A549 (cell line): ENCODE data around the gene NTM. TPM values are rescaled to one million over a fixed set of nuclear protein-coding genes. Genes with fewer than 3 reads are reported as not detected.

Experiments used
- ATAC-seq, 2 experiments: fragments of 200-7000 bp in 1 of 2; fragments of >200 bp in 1 of 2; cut with Nextera tagmentation in 1 of 2; cut with Tn5 transposase in 1 of 2; 3 replicates each; pipeline versions ENCODE4 v1.8.0 to v1.9.1; 2018 to 2020; ENCODE audit warnings: mild to moderate bottlenecking in 1 of 2, moderate library complexity in 1 of 2
- CTCF ChIA-PET: fragments of 300-600 bp; sonication (Branson Sonifier 250); formaldehyde crosslinking; extraction: SDS; loops from one replicate; lab custom pipeline; 2021; ENCODE audit warnings: antibody characterized with exemption, inconsistent platforms; lab: Yijun Ruan, JAX
- POLR2A ChIA-PET: fragments of 350-600 bp; formaldehyde crosslinking; extraction: SDS; loops from one replicate; lab custom pipeline; 2021; ENCODE audit warnings: antibody characterized with exemption, inconsistent platforms; lab: Yijun Ruan, JAX
- DNase-seq, 2 experiments: peaks; one replicate each; pipeline versions ENCODE4 v3.0.0 to v3.0.0-alpha.2; 2011 to 2016; ENCODE audit warnings: low read depth in 1 of 2, low spot score in 1 of 2
- FAIRE-seq: peaks from 2 replicates; lab custom pipeline; 2011; peaks lifted over from hg19 to GRCh38; lab: Jason Lieb, UNC
- H3K27ac ChIP-seq, 2 experiments: fragments of >200 bp; sonication (Bioruptor Twin); formaldehyde crosslinking; 3 replicates each; pipeline ENCODE4 v1.5.1; 2016 to 2017
- H3K4me1 ChIP-seq: fragments of >200 bp; sonication (Bioruptor Twin); formaldehyde crosslinking; 3 replicates; pipeline ENCODE4 v1.6.1; 2016
- H3K4me2 ChIP-seq: fragments of >200 bp; sonication (Bioruptor Twin); formaldehyde crosslinking; 3 replicates; pipeline ENCODE4 v1.6.1; 2016
- H3K4me3 ChIP-seq: fragments of >200 bp; sonication (Bioruptor Twin); formaldehyde crosslinking; 3 replicates; pipeline ENCODE4 v1.5.1; 2016
- H3K9me3 ChIP-seq: fragments of >200 bp; sonication (Bioruptor Twin); formaldehyde crosslinking; 3 replicates; pipeline ENCODE4 v1.6.1; 2016
- BHLHE40 ChIP-seq: IDR thresholded peaks from 2 replicates; pipeline ENCODE4 v1.6.1; 2012; ENCODE audit warnings: low read depth, low read length, inconsistent platforms
- CEBPB ChIP-seq, 2 experiments: fragments of >200 bp in 1 of 2; sonication (Bioruptor Twin) in 1 of 2; formaldehyde crosslinking in 1 of 2; IDR thresholded peaks; 2 replicates each; pipeline ENCODE4 v1.6.1; 2012 to 2016
- EHF ChIP-seq: fragments of 250-450 bp; sonication (Bioruptor Pico); IDR thresholded peaks from 2 replicates; pipeline ENCODE4 v1.5.0; 2020; ENCODE audit warnings: mild to moderate bottlenecking
- EHMT2 ChIP-seq: fragments of 200-600 bp; sonication (generic); IDR thresholded peaks from 2 replicates; pipeline ENCODE4 v1.6.1; 2016; ENCODE audit warnings: antibody characterized with exemption, low read depth, mild to moderate bottlenecking, moderate library complexity
- FOSB ChIP-seq: fragments of 250-450 bp; sonication (Bioruptor Pico); IDR thresholded peaks from 2 replicates; pipeline ENCODE4 v1.5.0; 2020; ENCODE audit warnings: mild to moderate bottlenecking, moderate library complexity
- GATA3 ChIP-seq: IDR thresholded peaks from 2 replicates; pipeline ENCODE4 v1.6.1; 2012; ENCODE audit warnings: borderline replicate concordance
- HEYL ChIP-seq: fragments of 250-450 bp; sonication (Bioruptor Pico); IDR thresholded peaks from 2 replicates; pipeline ENCODE4 v1.8.0; 2021; ENCODE audit warnings: mild to moderate bottlenecking, moderate library complexity
- HMGXB4 ChIP-seq: fragments of 250-450 bp; sonication (Bioruptor Pico); IDR thresholded peaks from 2 replicates; pipeline ENCODE4 v1.5.0; 2021; ENCODE audit warnings: mild to moderate bottlenecking, moderate library complexity, borderline replicate concordance
- HOXB13 ChIP-seq: fragments of 250-450 bp; sonication (Bioruptor Pico); IDR thresholded peaks from 2 replicates; pipeline ENCODE4 v1.5.0; 2020; ENCODE audit warnings: low read depth, mild to moderate bottlenecking, moderate library complexity
- JUNB ChIP-seq: fragments of >200 bp; sonication (Bioruptor Twin); formaldehyde crosslinking; IDR thresholded peaks from 2 replicates; pipeline ENCODE4 v1.6.1; 2016
- KDM1A ChIP-seq: fragments of 200-600 bp; sonication (generic); IDR thresholded peaks from 2 replicates; pipeline ENCODE4 v1.6.1; 2016; ENCODE audit warnings: low read depth, mild to moderate bottlenecking
- MAFK ChIP-seq: fragments of 450-650 bp; IDR thresholded peaks from 2 replicates; pipeline ENCODE4 v1.6.1; 2014; ENCODE audit not compliant: partially characterized antibody
- MAX ChIP-seq: IDR thresholded peaks from 2 replicates; pipeline ENCODE4 v1.6.1; 2012
- MYC ChIP-seq: IDR thresholded peaks from 2 replicates; pipeline ENCODE4 v1.6.1; 2012; ENCODE audit warnings: mild to moderate bottlenecking, inconsistent platforms, low read length, improper control_type of control experiment, borderline replicate concordance
- NFE2L2 ChIP-seq: fragments of 150-350 bp; conservative IDR thresholded peaks from 2 replicates; pipeline ENCODE4 v1.6.1; 2014; ENCODE audit warnings: low read length
- NPAS2 ChIP-seq: fragments of 250-450 bp; sonication (Bioruptor Pico); IDR thresholded peaks from 2 replicates; pipeline ENCODE4 v1.8.0; 2022; ENCODE audit warnings: mild to moderate bottlenecking, moderate library complexity, borderline replicate concordance
- PBX3 ChIP-seq: IDR thresholded peaks from 2 replicates; pipeline ENCODE4 v1.6.1; 2012
- PHF8 ChIP-seq: fragments of 200-600 bp; sonication (generic); IDR thresholded peaks from 2 replicates; pipeline ENCODE4 v1.6.1; 2016; ENCODE audit warnings: low read depth, mild to moderate bottlenecking, antibody characterized with exemption, moderate library complexity, borderline replicate concordance
- POLR2A ChIP-seq: IDR thresholded peaks from 2 replicates; pipeline ENCODE4 v1.6.1; 2012; ENCODE audit warnings: mild to moderate bottlenecking, low read length
- REST ChIP-seq: fragments of 200-600 bp; sonication (generic); IDR thresholded peaks from 2 replicates; pipeline ENCODE4 v1.6.1; 2016; ENCODE audit warnings: antibody characterized with exemption, mild to moderate bottlenecking, moderate library complexity
- RFX5 ChIP-seq: fragments of 450-650 bp; IDR thresholded peaks from 2 replicates; pipeline ENCODE4 v1.7.1; 2014; ENCODE audit warnings: antibody characterized with exemption, mild to moderate bottlenecking, moderate library complexity
- RNF2 ChIP-seq: fragments of 200-600 bp; sonication (generic); IDR thresholded peaks from 2 replicates; pipeline ENCODE4 v1.6.1; 2016; ENCODE audit warnings: low read depth, mild to moderate bottlenecking, antibody characterized with exemption, moderate library complexity, borderline replicate concordance
- SMC3 ChIP-seq: fragments of >200 bp; sonication (Bioruptor Twin); formaldehyde crosslinking; IDR thresholded peaks from 3 replicates; pipeline ENCODE4 v1.6.1; 2018; ENCODE audit warnings: inconsistent platforms
- ZNF302 ChIP-seq: fragments of 250-450 bp; sonication (Bioruptor Pico); IDR thresholded peaks from 2 replicates; pipeline ENCODE4 v1.9.0; 2021; ENCODE audit warnings: inconsistent platforms, mild to moderate bottlenecking, moderate library complexity
- WGBS: methylation state at CpG from one replicate; pipeline ENCODE4 v1.1.6; 2017; ENCODE audit errors: missing lambda C conversion rate; 5-methylcytosine and 5-hydroxymethylcytosine counted together
- polyA plus RNA-seq, 4 experiments: library from polyadenylated mRNA; depleted of rRNA in 3 of 4; stranded (reverse); fragments of >200 nt; fragmentation: RNase III in 1 of 4; extraction: RNeasy Plus Mini Kit Qiagen cat#74134 plus additional on column Dnase treatment in 1 of 4; gene quantifications; 2 replicates in 3 of 4; 3 replicates in 1 of 4; pipeline ENCODE4 v1.2.3, GENCODE V29; 2011 to 2017
- TF ChIP-seq, protein P1 (sequence below): fragments of >200 bp; sonication (Bioruptor Twin); formaldehyde crosslinking; IDR thresholded peaks from 3 replicates; pipeline ENCODE4 v1.5.1; 2016

NTM gene
- polyA plus RNA-seq, 2 of the 4 experiments (the other 2 are of a cell fraction) = not detected

- TF ChIP-seq, protein P1, sequence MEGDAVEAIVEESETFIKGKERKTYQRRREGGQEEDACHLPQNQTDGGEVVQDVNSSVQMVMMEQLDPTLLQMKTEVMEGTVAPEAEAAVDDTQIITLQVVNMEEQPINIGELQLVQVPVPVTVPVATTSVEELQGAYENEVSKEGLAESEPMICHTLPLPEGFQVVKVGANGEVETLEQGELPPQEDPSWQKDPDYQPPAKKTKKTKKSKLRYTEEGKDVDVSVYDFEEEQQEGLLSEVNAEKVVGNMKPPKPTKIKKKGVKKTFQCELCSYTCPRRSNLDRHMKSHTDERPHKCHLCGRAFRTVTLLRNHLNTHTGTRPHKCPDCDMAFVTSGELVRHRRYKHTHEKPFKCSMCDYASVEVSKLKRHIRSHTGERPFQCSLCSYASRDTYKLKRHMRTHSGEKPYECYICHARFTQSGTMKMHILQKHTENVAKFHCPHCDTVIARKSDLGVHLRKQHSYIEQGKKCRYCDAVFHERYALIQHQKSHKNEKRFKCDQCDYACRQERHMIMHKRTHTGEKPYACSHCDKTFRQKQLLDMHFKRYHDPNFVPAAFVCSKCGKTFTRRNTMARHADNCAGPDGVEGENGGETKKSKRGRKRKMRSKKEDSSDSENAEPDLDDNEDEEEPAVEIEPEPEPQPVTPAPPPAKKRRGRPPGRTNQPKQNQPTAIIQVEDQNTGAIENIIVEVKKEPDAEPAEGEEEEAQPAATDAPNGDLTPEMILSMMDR = no peak
These were observed 884.5 kb downstream of the NTM start (continued) for GRCh38 chr11:132254906-132255305.

DNA sequence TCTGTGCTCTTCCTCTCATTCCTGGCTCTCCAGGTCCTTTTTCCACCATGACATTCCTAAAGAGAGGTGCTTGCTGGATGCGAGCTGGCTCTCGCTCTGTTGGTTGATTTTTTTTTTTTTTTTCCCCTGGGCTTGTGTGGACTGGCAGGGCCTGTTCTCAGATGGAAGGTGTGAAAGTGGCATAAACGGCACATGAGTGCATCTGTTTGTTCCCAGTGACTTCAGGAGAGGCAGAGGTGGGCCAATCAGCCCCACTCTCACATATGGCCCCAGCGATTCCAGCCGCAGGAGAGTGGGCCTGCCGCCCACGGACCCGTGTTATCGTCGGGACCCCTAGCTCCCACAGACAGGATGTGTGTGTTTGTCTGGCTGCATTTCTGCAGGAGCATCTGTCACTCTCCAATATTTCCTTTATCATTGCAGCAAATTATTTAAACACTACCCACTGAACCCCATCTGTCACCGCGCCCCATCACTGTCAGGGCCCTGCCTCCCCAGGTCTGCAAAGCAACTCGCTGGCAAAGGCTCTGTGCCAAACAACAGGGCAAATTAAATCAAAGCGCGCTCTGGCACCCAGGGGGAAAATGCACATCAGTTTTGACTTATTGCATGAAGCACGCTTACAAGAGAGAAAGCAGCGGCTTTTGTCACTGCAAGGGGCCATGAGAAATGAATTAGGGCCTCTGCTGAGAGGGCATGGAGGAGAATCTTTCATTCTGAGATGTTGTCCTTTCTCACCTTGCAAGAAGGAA lies 886.3 kb downstream of the NTM start:
- no peak for TF ChIP-seq MYC
- TF ChIP-seq, all 56 proteins: peak for 0
- ChIA-PET CTCF (no interaction called here), POLR2A (no interaction called here)
- FAIRE-seq (no peak), DNase-seq (no peak), ATAC-seq (no peak)
- Histone ChIP-seq H3K9me3 (no peaks in the 10 kb centered on the region), H3K27ac (no peak overlapping the region), H3K4me2 (no peak overlapping the region), H3K4me3 (no peak overlapping the region), H3K4me1 (no peaks in the 10 kb centered on the region)
- 34% methylated on average over 17 of the region's 17 CpGs for WGBS

GRCh38 chr11:132257871-132258270 lies 887.5 kb downstream of the NTM start:
- Histone ChIP-seq H3K9me3 (no peaks in the 10 kb centered on the region), H3K4me1 (no peaks in the 10 kb centered on the region), H3K27ac (no peak overlapping the region), H3K4me3 (no peak overlapping the region), H3K4me2 (no peak overlapping the region)
- ChIA-PET POLR2A (no interaction called here), CTCF (no interaction called here)
- DNase-seq (no peak), ATAC-seq (no peak), FAIRE-seq (no peak)
- WGBS = 14% methylated on average over 5 of the region's 5 CpGs
- TF ChIP-seq POLR2A (no peak), SMC3 (no peak), KDM1A (no peak), GATA3 (no peak), HMGXB4 (CRISPR knock-in tag) (no peak), HEYL (CRISPR knock-in tag) (no peak), MAX (no peak), HOXB13 (CRISPR knock-in tag) (no peak), ZNF302 (CRISPR knock-in tag) (no peak)

- DNase-seq (no peak), FAIRE-seq (no peak), ATAC-seq (no peak)
- Histone ChIP-seq H3K9me3 (no peaks in the 10 kb centered on the region), H3K4me1 (no peaks in the 10 kb centered on the region), H3K4me2 (no peak overlapping the region), H3K4me3 (no peak overlapping the region), H3K27ac (no peak overlapping the region)
- ChIA-PET POLR2A (no interaction called here), CTCF (no interaction called here)
- 0% methylated on average over 1 of the region's 1 CpG for WGBS
- TF ChIP-seq JUNB = no peak
- TF ChIP-seq EHMT2 = no peak
- TF ChIP-seq NPAS2 (CRISPR knock-in tag) = no peak
- TF ChIP-seq BHLHE40 = no peak
- TF ChIP-seq NFE2L2 = no peak
- no peak for TF ChIP-seq FOSB (CRISPR knock-in tag)
- TF ChIP-seq RFX5 = no peak
- TF ChIP-seq REST = no peak
- no peak for TF ChIP-seq EHF (CRISPR knock-in tag)
- TF ChIP-seq PHF8 = no peak
- no peak for TF ChIP-seq RNF2
- TF ChIP-seq KDM1A = no peak
- no peak for TF ChIP-seq MAFK
- no peak for TF ChIP-seq PBX3
- no peak for TF ChIP-seq CEBPB (IDR thresholded peaks at IDR 0.05)
These were observed 888.5 kb downstream of the NTM start for GRCh38 chr11:132258875-132259274.
